Measurements from ENCODE around the gene ALDH1A2. TPM values are rescaled to one million over a fixed set of nuclear protein-coding genes. Genes with fewer than 3 reads are reported as not detected.

ALDH1A2 gene
- total RNA-seq, 1 donor from 2014 or later = 27.3 TPM

GRCh38 chr15:58078591-58078990 lies 13.1 kb upstream of the ALDH1A2 start:
- H3K4me1 ChIP-seq = no peaks in the 10 kb centered on the region
- no peak overlapping the region for H3K27ac ChIP-seq
- H3K27me3 ChIP-seq = peaks cover 11% of the 10 kb centered on the region
- ATAC-seq (no peak), DNase-seq (no peak)
- H3K36me3 ChIP-seq = no peaks in the 10 kb centered on the region
- intact Hi-C loops (cut with DNase I) = no loop called here
- TF ChIP-seq CTCF (IDR thresholded peaks at IDR 0.05) = no peak
- no peak overlapping the region for H3K4me3 ChIP-seq
- H3K9me3 ChIP-seq = no peaks in the 10 kb centered on the region

DNA sequence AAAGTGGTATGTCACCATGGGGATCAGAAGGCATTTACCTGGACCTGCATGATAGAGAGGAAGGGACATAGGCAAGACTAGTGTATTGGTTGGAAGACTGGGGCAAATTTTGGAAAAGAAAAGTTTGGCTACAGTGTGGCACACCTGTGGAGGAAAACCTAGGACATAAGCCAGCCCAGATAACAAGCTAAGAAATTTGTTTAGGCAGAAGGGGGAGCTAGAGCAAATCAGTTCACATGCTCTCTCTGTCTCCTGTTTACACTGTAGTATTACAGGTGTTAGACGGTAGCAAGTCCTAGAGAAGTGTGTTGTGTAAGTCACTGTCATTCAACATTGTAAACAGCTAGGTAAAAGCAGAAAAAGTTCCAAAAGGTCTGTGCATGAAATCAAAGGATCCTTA lies 11.9 kb upstream of the ALDH1A2 start:
- ATAC-seq (peak; percentile 71), DNase-seq (no peak)
- Histone ChIP-seq H3K27ac (no peak overlapping the region), H3K27me3 (peaks cover 11% of the 10 kb centered on the region), H3K36me3 (no peaks in the 10 kb centered on the region), H3K4me1 (no peaks in the 10 kb centered on the region), H3K9me3 (no peaks in the 10 kb centered on the region), H3K4me3 (no peak overlapping the region)
- intact Hi-C loops (cut with DNase I) = no loop called here
- TF ChIP-seq CTCF (IDR thresholded peaks at IDR 0.05) = peak; percentile 14

DNA sequence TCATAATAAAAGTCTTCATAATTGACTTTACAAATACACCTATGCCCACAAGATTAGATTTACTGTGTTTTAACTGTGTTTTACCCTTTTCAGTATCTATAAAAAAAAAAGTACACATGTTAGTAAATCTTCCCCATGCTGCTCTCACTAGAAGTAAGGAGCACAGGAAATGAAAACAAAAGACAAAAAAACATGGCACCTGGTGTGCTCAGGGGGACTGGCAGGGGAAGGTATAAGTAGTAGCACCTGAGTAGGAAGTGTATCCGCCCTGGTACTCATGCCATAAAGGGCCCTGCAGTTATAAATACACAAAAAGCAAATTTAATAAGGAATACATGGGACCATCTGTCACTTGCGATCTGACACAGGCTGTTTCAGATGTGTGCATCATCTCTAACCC lies 8.9 kb upstream of the ALDH1A2 start:
- ATAC-seq = no peak
- Histone ChIP-seq H3K4me1 (no peaks in the 10 kb centered on the region), H3K36me3 (no peaks in the 10 kb centered on the region), H3K9me3 (no peaks in the 10 kb centered on the region), H3K27ac (no peak overlapping the region), H3K4me3 (no peak overlapping the region), H3K27me3 (peaks cover 11% of the 10 kb centered on the region)
- DNase-seq = no peak
- intact Hi-C loops (cut with DNase I) = no loop called here
- TF ChIP-seq CTCF (IDR thresholded peaks at IDR 0.05) = no peak

DNA sequence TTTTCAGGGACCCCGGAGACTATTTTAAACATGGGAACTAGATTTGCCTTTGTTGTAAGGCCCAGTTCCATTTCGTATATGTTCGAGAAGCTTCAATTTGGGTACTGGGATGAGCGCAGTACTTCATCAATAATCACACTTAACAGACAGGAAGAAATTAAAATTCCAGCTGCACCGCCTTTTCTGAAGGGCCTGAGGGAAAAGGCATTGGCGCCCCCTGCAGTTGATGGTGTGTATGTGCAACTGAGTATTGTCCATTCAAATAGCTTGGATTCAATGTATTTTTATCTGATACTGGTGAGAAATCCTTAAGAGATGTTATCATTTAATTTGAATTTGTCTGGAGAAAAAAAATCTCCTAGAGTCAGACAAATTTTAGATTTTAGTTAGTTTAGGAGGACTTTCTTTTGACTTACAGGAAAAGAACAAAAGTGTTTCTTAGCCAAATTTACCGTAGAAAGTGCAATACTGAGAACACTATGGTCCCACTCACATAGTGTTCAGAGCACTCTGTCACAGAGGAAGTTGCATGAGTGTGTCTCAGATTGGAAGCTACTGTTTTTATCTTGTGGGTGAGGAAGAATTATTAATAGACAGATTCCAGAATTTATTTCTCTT lies 5.4 kb upstream of the ALDH1A2 start:
- Histone ChIP-seq H3K27me3 (peaks cover 37% of the 10 kb centered on the region), H3K4me3 (no peak overlapping the region), H3K9me3 (no peaks in the 10 kb centered on the region), H3K4me1 (peaks cover 8% of the 10 kb centered on the region), H3K36me3 (no peaks in the 10 kb centered on the region), H3K27ac (no peak overlapping the region)
- intact Hi-C loops (cut with DNase I) = no loop called here
- ATAC-seq = peak; percentile 69
- peak; percentile 72 for DNase-seq
- TF ChIP-seq CTCF (IDR thresholded peaks at IDR 0.05) = peak; percentile 92

- ATAC-seq = no peak
- Histone ChIP-seq H3K4me3 (no peak overlapping the region), H3K4me1 (peaks cover 10% of the 10 kb centered on the region), H3K36me3 (no peaks in the 10 kb centered on the region), H3K27me3 (peaks cover 47% of the 10 kb centered on the region), H3K27ac (no peak overlapping the region), H3K9me3 (no peaks in the 10 kb centered on the region)
- no peak for DNase-seq
- no peak for TF ChIP-seq CTCF (IDR thresholded peaks at IDR 0.05)
- intact Hi-C loops (cut with DNase I) = no loop called here
Measured at GRCh38 chr15:58069008-58069407, 3.5 kb upstream of the ALDH1A2 start.

Measured in upper lobe of right lung (tissue), 1 donor.